ENCODE results near the gene CDH4.

The CDH4 gene

GRCh38 chr20:61414455-61414991 is 162.5 kb downstream of the CDH4 start:
- CTCF ChIA-PET, result no interaction called here
- no peak for DNase-seq (ENCODE audit: extremely low spot score)
- TF ChIP-seq, protein P1, sequence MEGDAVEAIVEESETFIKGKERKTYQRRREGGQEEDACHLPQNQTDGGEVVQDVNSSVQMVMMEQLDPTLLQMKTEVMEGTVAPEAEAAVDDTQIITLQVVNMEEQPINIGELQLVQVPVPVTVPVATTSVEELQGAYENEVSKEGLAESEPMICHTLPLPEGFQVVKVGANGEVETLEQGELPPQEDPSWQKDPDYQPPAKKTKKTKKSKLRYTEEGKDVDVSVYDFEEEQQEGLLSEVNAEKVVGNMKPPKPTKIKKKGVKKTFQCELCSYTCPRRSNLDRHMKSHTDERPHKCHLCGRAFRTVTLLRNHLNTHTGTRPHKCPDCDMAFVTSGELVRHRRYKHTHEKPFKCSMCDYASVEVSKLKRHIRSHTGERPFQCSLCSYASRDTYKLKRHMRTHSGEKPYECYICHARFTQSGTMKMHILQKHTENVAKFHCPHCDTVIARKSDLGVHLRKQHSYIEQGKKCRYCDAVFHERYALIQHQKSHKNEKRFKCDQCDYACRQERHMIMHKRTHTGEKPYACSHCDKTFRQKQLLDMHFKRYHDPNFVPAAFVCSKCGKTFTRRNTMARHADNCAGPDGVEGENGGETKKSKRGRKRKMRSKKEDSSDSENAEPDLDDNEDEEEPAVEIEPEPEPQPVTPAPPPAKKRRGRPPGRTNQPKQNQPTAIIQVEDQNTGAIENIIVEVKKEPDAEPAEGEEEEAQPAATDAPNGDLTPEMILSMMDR (IDR thresholded peaks at IDR 0.05; ENCODE audit: control extremely low read depth, extremely low read depth, low read depth, missing control alignments), result no peak
- POLR2A ChIA-PET, result no interaction called here

DNA sequence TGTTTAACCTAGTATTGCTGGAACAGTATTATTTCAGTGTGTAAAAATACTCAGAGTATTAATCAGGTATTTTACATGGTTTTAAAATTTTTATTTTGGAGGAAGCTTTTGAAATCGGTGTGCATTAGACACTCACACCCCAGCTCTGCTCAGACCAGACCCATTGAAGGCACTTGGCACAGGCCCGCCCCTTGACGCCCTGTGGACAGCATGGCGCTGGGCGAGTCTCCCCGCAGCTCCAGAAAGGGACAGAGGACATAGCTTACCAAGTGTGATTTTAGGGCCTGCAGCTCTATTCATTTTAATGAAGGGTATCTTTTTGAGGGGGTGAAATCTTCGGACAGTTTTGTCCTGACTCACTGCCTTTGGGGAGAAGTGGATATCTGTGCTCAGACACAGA is 164.5 kb downstream of the CDH4 start:
- TF ChIP-seq, protein P1 (IDR thresholded peaks at IDR 0.05; ENCODE audit: control extremely low read depth, extremely low read depth, low read depth, missing control alignments), result no peak
- no peak for DNase-seq (ENCODE audit: extremely low spot score)
- CTCF ChIA-PET, result no interaction called here
- POLR2A ChIA-PET, result no interaction called here

- no peak for DNase-seq (ENCODE audit: extremely low spot score)
- ChIA-PET CTCF (no interaction called here), POLR2A (no interaction called here)
- TF ChIP-seq, protein P1 (IDR thresholded peaks at IDR 0.05; ENCODE audit: control extremely low read depth, extremely low read depth, low read depth, missing control alignments), result no peak
These were observed 165.3 kb downstream of the CDH4 start for GRCh38 chr20:61417221-61417941.

DNA sequence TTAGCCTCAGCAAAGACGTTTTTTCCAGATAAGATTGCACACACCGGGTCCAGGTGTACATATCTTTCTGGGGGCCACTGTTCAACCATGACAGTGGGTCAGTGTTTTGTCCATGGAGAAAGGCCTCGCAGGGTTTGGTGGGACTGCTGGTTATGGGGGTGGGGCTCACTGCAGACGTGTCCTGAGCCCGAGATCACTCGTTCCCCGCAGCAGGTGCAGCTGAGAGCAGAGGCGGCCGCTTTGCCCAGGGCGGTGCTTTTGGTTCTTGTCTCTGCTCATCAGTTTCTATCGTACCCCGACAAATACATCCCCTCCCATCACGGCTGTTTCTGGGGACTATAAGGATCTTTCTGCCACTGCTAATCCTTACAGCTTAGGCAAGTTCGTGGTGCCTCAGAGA is 166.9 kb downstream of the CDH4 start:
- DNase-seq (ENCODE audit: extremely low spot score), result no peak
- TF ChIP-seq, protein P1 (IDR thresholded peaks at IDR 0.05; ENCODE audit: control extremely low read depth, extremely low read depth, low read depth, missing control alignments), result no peak
- ChIA-PET POLR2A (no interaction called here), CTCF (no interaction called here)

DNA sequence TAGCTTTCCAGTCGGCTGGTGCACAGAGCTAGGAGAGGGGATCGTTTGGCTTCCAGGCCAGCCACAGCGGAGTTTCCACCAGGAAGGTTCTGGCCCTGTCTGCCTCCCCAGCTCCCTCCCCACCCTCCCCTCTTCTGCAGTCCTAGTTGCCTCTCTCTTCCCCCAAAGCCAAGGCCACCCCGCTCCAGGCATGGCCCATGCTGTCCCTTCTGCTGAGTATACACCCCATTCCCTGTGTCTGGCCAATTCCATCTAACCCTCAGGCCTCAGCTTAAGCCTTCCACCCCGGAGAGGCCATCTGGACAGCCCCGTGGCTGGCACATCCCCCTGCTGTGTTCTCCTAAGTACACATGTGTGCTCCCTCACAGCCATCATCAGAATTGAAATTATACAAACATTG is 167.4 kb downstream of the CDH4 start:
- ChIA-PET CTCF (no interaction called here), POLR2A (no interaction called here)
- TF ChIP-seq, protein P1 (IDR thresholded peaks at IDR 0.05; ENCODE audit: control extremely low read depth, extremely low read depth, low read depth, missing control alignments), result no peak
- DNase-seq (ENCODE audit: extremely low spot score), result no peak

GRCh38 chr20:61420056-61420455 is 168.0 kb downstream of the CDH4 start:
- POLR2A ChIA-PET, result no interaction called here
- TF ChIP-seq, protein P1 (IDR thresholded peaks at IDR 0.05; ENCODE audit: control extremely low read depth, extremely low read depth, low read depth, missing control alignments), result no peak
- DNase-seq (ENCODE audit: extremely low spot score), result no peak
- CTCF ChIA-PET, result no interaction called here
